Panc1 (cell line): ENCODE data around the gene TTC34. TPM values are rescaled to one million over a fixed set of nuclear protein-coding genes. Genes with fewer than 3 reads are reported as not detected.

Experiments
- ATAC-seq: fragments of 200-7000 bp; cut with Tn5 transposase; 2 replicates; pipeline ENCODE4 v1.9.1; 2020; ENCODE audit warnings: mild to moderate bottlenecking, moderate library complexity
- BruUV-seq: library from RNA; stranded (reverse); fragments of 400-500 nt; replicated peaks from 2 replicates; lab custom pipeline; 2021; lab: Mats Ljungman, UMichigan
- CTCF ChIA-PET: fragments of 300-600 bp; sonication (Branson Sonifier 250); formaldehyde crosslinking; loops from one replicate; lab custom pipeline; 2022; ENCODE audit warnings: antibody characterized with exemption; lab: Charles Lee
- POLR2A ChIA-PET: fragments of 300-600 bp; sonication (Branson Sonifier 250); formaldehyde crosslinking; loops from one replicate; lab custom pipeline; 2022; ENCODE audit warnings: antibody characterized with exemption; lab: Charles Lee
- DNase-seq: peaks from one replicate; pipeline ENCODE4 v3.0.0-alpha.2; 2010; ENCODE audit warnings: low read depth, low spot score
- H3K27ac ChIP-seq: 2 replicates; pipeline ENCODE4 v1.5.1; 2011; ENCODE audit warnings: mild to moderate bottlenecking, low read length, inconsistent platforms
- H3K27me3 ChIP-seq: fragments of 200-500 bp; sonication (Bioruptor generic); 2 replicates; pipeline ENCODE4 v1.6.0; 2014; ENCODE audit warnings: low read length, inconsistent platforms; ENCODE audit not compliant: control insufficient read depth, insufficient read depth
- H3K36me3 ChIP-seq: fragments of 200-500 bp; sonication (Bioruptor generic); 2 replicates; pipeline ENCODE4 v1.5.1; 2014; ENCODE audit warnings: inconsistent platforms, mild to moderate bottlenecking, low read length, moderate library complexity; ENCODE audit not compliant: control insufficient read depth, insufficient read depth
- H3K4me1 ChIP-seq: 2 replicates; pipeline ENCODE4 v1.5.1; 2011; ENCODE audit warnings: inconsistent platforms, mild to moderate bottlenecking, low read length, moderate library complexity; ENCODE audit not compliant: control insufficient read depth, insufficient read depth
- H3K4me3 ChIP-seq, 2 experiments: 2 replicates each; pipeline ENCODE4 v1.5.1; 2011 to 2012; ENCODE audit warnings: low read depth in 2 of 2, low read length in 2 of 2, mild to moderate bottlenecking in 2 of 2, inconsistent platforms in 1 of 2, moderate library complexity in 1 of 2
- H3K9me3 ChIP-seq: fragments of 200-500 bp; sonication (Bioruptor generic); 2 replicates; pipeline ENCODE4 v1.5.1; 2014; ENCODE audit warnings: low read depth, mild to moderate bottlenecking, inconsistent platforms, low read length, moderate library complexity; ENCODE audit not compliant: control insufficient read depth, insufficient read depth
- POLR2AphosphoS5 ChIP-seq: IDR thresholded peaks from 2 replicates; pipeline ENCODE4 v1.6.1; 2012; ENCODE audit warnings: mild to moderate bottlenecking, low read depth, low read length, moderate library complexity
- REST ChIP-seq, 2 experiments: IDR thresholded peaks; 2 replicates each; pipeline ENCODE4 v1.6.1; 2011 to 2012; ENCODE audit warnings: low read depth in 2 of 2, control low read depth in 1 of 2, low read length in 1 of 2, mild to moderate bottlenecking in 1 of 2, moderate library complexity in 1 of 2; ENCODE audit not compliant: insufficient read depth in 1 of 2
- SIN3A ChIP-seq: IDR thresholded peaks from 2 replicates; pipeline ENCODE4 v1.6.1; 2012; ENCODE audit warnings: low read depth, mild to moderate bottlenecking, low read length, moderate library complexity, borderline replicate concordance; ENCODE audit not compliant: insufficient read depth
- TCF7L2 ChIP-seq: IDR thresholded peaks from 2 replicates; pipeline ENCODE4 v1.6.1; 2011; ENCODE audit warnings: mild to moderate bottlenecking, low read depth, low read length, inconsistent platforms
- in situ Hi-C: cut with HindIII; loops from 2 replicates; pipeline ENCODE4 v1.10.0; 2016; ENCODE audit warnings: low sequenced_read_pairs, low pct_unique_long_range_greater_than_20kb
- intact Hi-C: fragments of 100-400 bp; cut with micrococcal nuclease; formaldehyde crosslinking; loops from one replicate; pipeline ENCODE4 v1.10.0; 2022; ENCODE audit not compliant: unreplicated experiment
- total RNA-seq: library from RNA; stranded (reverse); gene quantifications from one replicate; pipeline ENCODE4 v1.2.1, GENCODE V29; 2021; ENCODE audit not compliant: unreplicated experiment
- TF ChIP-seq, protein P1 (sequence below): fragments of 450-650 bp; IDR thresholded peaks from 2 replicates; pipeline ENCODE4 v1.5.1; 2017; ENCODE audit warnings: mild to moderate bottlenecking

The TTC34 gene
- total RNA-seq, 1 experiment from 2014 or later: 1.5 TPM

GRCh38 chr1:2611621-2612437 lies 189.7 kb downstream of the TTC34 start:
- BruUV-seq: no TSS peak
- POLR2A ChIA-PET: no interaction called here
- no peak overlapping the region for H3K4me3 ChIP-seq
- intact Hi-C loops: no loop called here
- in situ Hi-C loops: no loop called here
- peaks cover 7% of the 10 kb centered on the region for H3K27me3 ChIP-seq
- no peaks in the 10 kb centered on the region for H3K9me3 ChIP-seq
- no peak for ATAC-seq
- no peaks in the 10 kb centered on the region for H3K36me3 ChIP-seq
- CTCF ChIA-PET: no interaction called here
- DNase-seq: no peak
- no peak overlapping the region for H3K27ac ChIP-seq
- H3K4me1 ChIP-seq: no peaks in the 10 kb centered on the region
- TF ChIP-seq SIN3A: no peak

- TF ChIP-seq REST (IDR thresholded peaks at IDR 0.05; ENCODE audit: insufficient read depth in 1 of 2, low read depth in 2 of 2, low read length in 1 of 2) (no peak), TCF7L2 (no peak), POLR2AphosphoS5 (no peak), SIN3A (no peak)
- TF ChIP-seq, protein P1, sequence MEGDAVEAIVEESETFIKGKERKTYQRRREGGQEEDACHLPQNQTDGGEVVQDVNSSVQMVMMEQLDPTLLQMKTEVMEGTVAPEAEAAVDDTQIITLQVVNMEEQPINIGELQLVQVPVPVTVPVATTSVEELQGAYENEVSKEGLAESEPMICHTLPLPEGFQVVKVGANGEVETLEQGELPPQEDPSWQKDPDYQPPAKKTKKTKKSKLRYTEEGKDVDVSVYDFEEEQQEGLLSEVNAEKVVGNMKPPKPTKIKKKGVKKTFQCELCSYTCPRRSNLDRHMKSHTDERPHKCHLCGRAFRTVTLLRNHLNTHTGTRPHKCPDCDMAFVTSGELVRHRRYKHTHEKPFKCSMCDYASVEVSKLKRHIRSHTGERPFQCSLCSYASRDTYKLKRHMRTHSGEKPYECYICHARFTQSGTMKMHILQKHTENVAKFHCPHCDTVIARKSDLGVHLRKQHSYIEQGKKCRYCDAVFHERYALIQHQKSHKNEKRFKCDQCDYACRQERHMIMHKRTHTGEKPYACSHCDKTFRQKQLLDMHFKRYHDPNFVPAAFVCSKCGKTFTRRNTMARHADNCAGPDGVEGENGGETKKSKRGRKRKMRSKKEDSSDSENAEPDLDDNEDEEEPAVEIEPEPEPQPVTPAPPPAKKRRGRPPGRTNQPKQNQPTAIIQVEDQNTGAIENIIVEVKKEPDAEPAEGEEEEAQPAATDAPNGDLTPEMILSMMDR: no peak
- intact Hi-C loops (no loop called here), in situ Hi-C loops (no loop called here)
- peak; percentile 69 for ATAC-seq
- no peak for DNase-seq
- CTCF ChIA-PET: no interaction called here
- BruUV-seq: no TSS peak
- Histone ChIP-seq H3K4me1 (no peaks in the 10 kb centered on the region), H3K27me3 (peaks cover 4% of the 10 kb centered on the region; the same call in 1 of the 2 replicates), H3K4me3 (peak overlapping the region in 1 of 2 experiments; percentile 14; a peak in 1 of 4 replicates), H3K36me3 (no peaks in the 10 kb centered on the region), H3K9me3 (no peaks in the 10 kb centered on the region), H3K27ac (no peak overlapping the region)
- POLR2A ChIA-PET: no interaction called here
Observed at GRCh38 chr1:2611031-2611501, 190.4 kb downstream of the TTC34 start.
